ENCODE results near the gene EPB41L4A.

The EPB41L4A gene

DNA sequence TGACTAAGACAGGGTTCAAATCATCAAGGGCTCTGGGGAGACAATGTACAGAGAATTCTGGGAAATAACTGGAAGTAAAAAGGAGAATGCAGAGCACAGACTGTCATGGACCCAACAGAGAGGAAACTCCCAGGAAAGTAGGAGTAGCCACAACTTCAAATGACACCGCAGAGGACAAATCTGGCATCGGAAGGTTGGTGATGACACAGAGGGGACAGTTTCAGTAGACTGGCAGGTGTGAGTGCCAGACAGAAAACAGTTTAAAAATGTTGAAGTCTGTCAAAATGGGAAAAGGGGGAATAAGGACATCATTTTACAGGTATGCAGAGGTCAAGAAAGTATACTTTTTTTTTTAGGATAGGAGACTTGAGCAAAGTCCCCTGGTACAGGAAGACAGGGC is 70.2 kb downstream of the EPB41L4A start:
- no peak for DNase-seq (ENCODE audit: low read depth)
- H3K4me3 ChIP-seq (ENCODE audit: control insufficient read depth, low read depth, low read length): no peak overlapping the region
- TF ChIP-seq, protein P1, sequence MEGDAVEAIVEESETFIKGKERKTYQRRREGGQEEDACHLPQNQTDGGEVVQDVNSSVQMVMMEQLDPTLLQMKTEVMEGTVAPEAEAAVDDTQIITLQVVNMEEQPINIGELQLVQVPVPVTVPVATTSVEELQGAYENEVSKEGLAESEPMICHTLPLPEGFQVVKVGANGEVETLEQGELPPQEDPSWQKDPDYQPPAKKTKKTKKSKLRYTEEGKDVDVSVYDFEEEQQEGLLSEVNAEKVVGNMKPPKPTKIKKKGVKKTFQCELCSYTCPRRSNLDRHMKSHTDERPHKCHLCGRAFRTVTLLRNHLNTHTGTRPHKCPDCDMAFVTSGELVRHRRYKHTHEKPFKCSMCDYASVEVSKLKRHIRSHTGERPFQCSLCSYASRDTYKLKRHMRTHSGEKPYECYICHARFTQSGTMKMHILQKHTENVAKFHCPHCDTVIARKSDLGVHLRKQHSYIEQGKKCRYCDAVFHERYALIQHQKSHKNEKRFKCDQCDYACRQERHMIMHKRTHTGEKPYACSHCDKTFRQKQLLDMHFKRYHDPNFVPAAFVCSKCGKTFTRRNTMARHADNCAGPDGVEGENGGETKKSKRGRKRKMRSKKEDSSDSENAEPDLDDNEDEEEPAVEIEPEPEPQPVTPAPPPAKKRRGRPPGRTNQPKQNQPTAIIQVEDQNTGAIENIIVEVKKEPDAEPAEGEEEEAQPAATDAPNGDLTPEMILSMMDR (conservative IDR thresholded peaks at IDR 0.05; ENCODE audit: control insufficient read depth, insufficient read depth, low read depth, low read length): no peak

- TF ChIP-seq, protein P1 (conservative IDR thresholded peaks at IDR 0.05; ENCODE audit: control insufficient read depth, insufficient read depth, low read depth, low read length): no peak
- H3K4me3 ChIP-seq (ENCODE audit: control insufficient read depth, low read depth, low read length): no peak overlapping the region
- no peak for DNase-seq (ENCODE audit: low read depth)
Observed at GRCh38 chr5:112348387-112348786, 70.7 kb downstream of the EPB41L4A start.

- TF ChIP-seq, protein P1 (conservative IDR thresholded peaks at IDR 0.05; ENCODE audit: control insufficient read depth, insufficient read depth, low read depth, low read length): no peak
- DNase-seq (ENCODE audit: low read depth): no peak
Observed at GRCh38 chr5:112346411-112347044, 72.5 kb downstream of the EPB41L4A start.

GRCh38 chr5:112344540-112344939 is 74.5 kb downstream of the EPB41L4A start:
- TF ChIP-seq, protein P1 (conservative IDR thresholded peaks at IDR 0.05; ENCODE audit: control insufficient read depth, insufficient read depth, low read depth, low read length): no peak
- H3K4me3 ChIP-seq (ENCODE audit: control insufficient read depth, low read depth, low read length): no peak overlapping the region
- DNase-seq (ENCODE audit: low read depth): no peak

More at GRCh38 chr5:112346411-112347044, 72.5 kb downstream of the EPB41L4A start:
- H3K4me3 ChIP-seq (ENCODE audit: control insufficient read depth, low read depth, low read length): no peak overlapping the region

- TF ChIP-seq, protein P1 (conservative IDR thresholded peaks at IDR 0.05; ENCODE audit: control insufficient read depth, insufficient read depth, low read depth, low read length): no peak
- no peak overlapping the region for H3K4me3 ChIP-seq (ENCODE audit: control insufficient read depth, low read depth, low read length)
- no peak for DNase-seq (ENCODE audit: low read depth)
Observed at GRCh38 chr5:112342389-112342788, 76.7 kb downstream of the EPB41L4A start.

GRCh38 chr5:112339761-112340160 is 79.3 kb downstream of the EPB41L4A start:
- no peak overlapping the region for H3K4me3 ChIP-seq (ENCODE audit: control insufficient read depth, low read depth, low read length)
- no peak for DNase-seq (ENCODE audit: low read depth)
- TF ChIP-seq, protein P1 (conservative IDR thresholded peaks at IDR 0.05; ENCODE audit: control insufficient read depth, insufficient read depth, low read depth, low read length): no peak
